KBM-7 (cell line): ENCODE measurements around the gene SPRR2A.
"Not testable (repeated sequence)": the region's sequence is repeated elsewhere in the genome, so short reads cannot be mapped to it uniquely, and the experiment has no call there.

Experiments
- DNase-seq: peaks from one replicate; pipeline ENCODE4 v3.0.0-alpha.2; 2015
- in situ Hi-C: fragments of 300-500 bp; cut with MboI; formaldehyde crosslinking; loops from 2 replicates; pipeline ENCODE4 v1.14.3; 2020; ENCODE audit warnings: low sequenced_read_pairs, low pct_unique_long_range_greater_than_20kb, mixed read lengths

Gene SPRR2A

GRCh38 chr1:153057375-153057774 is at the start of gene SPRR2A:
Gene SPRR2A (minus strand): TSS chr1:153057512. CDS start chr1:153056735, 777 bp downstream.
- in situ Hi-C loops, result no loop called here
- DNase-seq, result no peak

DNA sequence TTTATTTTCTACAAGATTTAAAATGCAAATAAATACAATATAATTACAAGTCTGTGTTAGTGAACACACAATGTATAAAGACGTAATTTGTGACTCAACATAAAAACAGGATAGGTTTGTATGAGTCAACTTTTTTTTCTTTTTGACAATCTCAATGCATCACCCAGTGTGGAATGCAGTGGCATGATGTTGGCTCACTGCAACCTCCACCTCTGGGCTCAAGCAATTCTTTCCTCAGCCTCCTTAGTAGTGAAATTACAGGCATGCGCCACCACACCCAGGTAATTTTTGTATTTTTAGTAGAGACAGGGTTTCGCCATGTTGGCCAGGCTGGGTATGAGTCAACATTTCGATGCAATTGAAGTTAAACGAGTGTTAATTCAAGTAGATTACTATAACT is 42.9 kb upstream of the SPRR2A start:
- in situ Hi-C loops, result no loop called here
- no peak for DNase-seq

DNA sequence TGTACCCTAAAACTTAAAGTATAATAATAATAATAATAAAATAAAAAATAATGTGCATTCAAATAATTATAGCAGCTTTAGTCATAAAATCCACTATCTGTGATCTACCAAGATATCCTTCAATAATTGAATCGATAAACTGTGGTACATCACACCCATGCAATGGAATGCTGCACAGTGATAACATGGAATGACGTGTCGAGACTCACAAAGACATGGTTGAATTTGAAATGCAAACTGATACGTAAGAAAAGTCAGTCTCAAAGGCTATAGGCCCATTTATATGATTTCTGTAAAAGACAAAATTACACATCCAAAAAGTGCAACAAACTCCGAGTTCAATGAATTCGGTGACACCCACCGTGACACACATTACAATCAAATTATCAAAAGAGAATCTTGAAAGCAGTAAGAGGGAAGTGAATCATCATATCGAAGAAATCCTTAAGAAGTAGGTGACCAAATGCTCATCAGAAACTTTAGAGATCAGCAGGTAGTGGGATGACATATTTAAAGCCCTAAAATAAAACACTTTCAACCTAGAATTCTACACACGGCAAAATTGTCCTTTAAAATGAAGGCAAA is 42.2 kb upstream of the SPRR2A start:
- DNase-seq, result no peak
- in situ Hi-C loops, result no loop called here

- no peak for DNase-seq
- in situ Hi-C loops, result no loop called here
Observed at GRCh38 chr1:153095764-153096163, 38.5 kb upstream of the SPRR2A start.

- DNase-seq, result no peak
- in situ Hi-C loops, result no loop called here
Observed at GRCh38 chr1:153094426-153094825, 37.1 kb upstream of the SPRR2A start, which contains the start of gene SPRR2E. Gene SPRR2E (minus strand): TSS chr1:153094526. CDS start chr1:153093751, 775 bp downstream.

- in situ Hi-C loops, result no loop called here
- no peak for DNase-seq
Observed at GRCh38 chr1:153087652-153088051, 30.3 kb upstream of the SPRR2A start.

GRCh38 chr1:153081736-153082135 is 24.4 kb upstream of the SPRR2A start:
- in situ Hi-C loops, result no loop called here
- DNase-seq, result no peak

- DNase-seq, result peak; percentile 9
Observed at GRCh38 chr1:153072806-153073726, 15.8 kb upstream of the SPRR2A start.

GRCh38 chr1:153071511-153071910 is 14.2 kb upstream of the SPRR2A start, which contains the start of gene SPRR2B:
Gene SPRR2B (minus strand): TSS chr1:153071611. CDS start chr1:153070839, 772 bp downstream.
- no peak for DNase-seq
- in situ Hi-C loops, result no loop called here

More at GRCh38 chr1:153072806-153073726, 15.8 kb upstream of the SPRR2A start:
- in situ Hi-C loops, result no loop called here

- DNase-seq, result no peak
- in situ Hi-C loops, result no loop called here
Observed at GRCh38 chr1:153070243-153070642, 12.9 kb upstream of the SPRR2A start.

- no peak for DNase-seq
- in situ Hi-C loops, result no loop called here
Observed at GRCh38 chr1:153058826-153059784, 1.8 kb upstream of the SPRR2A start.

DNA sequence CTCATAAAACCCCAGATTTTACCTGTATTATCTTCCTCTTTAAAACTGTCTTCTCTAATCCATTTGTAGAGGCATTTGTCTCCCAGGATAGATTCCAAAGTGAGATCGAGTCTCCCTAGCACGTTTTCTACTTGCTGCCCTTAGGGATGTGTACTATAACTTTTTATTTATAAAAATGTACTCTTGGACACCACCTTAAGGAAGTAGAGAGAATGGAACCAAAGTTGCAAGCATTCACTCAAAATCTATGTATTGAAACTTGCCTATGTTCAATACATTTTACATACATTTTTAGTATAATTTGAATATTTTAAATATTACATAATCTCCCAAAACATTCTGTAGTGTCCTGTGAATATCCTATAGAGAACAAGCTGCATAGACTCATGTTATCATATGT is 842 bp upstream of the SPRR2A start:
- no peak for DNase-seq
- in situ Hi-C loops, result no loop called here

GRCh38 chr1:153056111-153056510 is 1.2 kb downstream of the SPRR2A start:
- DNase-seq, in situ Hi-C loops: not testable (repeated sequence)

GRCh38 chr1:153049211-153049610 is 8.1 kb downstream of the SPRR2A start:
- no peak for DNase-seq
- in situ Hi-C loops, result no loop called here

GRCh38 chr1:153040950-153041631 is 16.2 kb downstream of the SPRR2A start, which contains the start of gene SPRR2D:
Gene SPRR2D (minus strand): TSS chr1:153041120. CDS start chr1:153040346, 774 bp downstream.
- in situ Hi-C loops, result no loop called here
- DNase-seq, result no peak

- DNase-seq, result no peak
- in situ Hi-C loops, result no loop called here
Observed at GRCh38 chr1:153035211-153035610, 22.1 kb downstream of the SPRR2A start.

- in situ Hi-C loops, result no loop called here
- DNase-seq, result peak; percentile 3
Observed at GRCh38 chr1:153032677-153033308, 24.5 kb downstream of the SPRR2A start.

- DNase-seq, result no peak
- in situ Hi-C loops, result no loop called here
Observed at GRCh38 chr1:153032073-153032472, 25.2 kb downstream of the SPRR2A start.
